Astrocyte (in vitro differentiated cells and primary cell): ENCODE results near the gene UBE4A. TPM values are rescaled to one million over a fixed set of nuclear protein-coding genes. Genes with fewer than 3 reads are reported as not detected.

Experiments
- DNase-seq: peaks from one replicate; pipeline ENCODE4 v3.0.0-alpha.2; 2010; ENCODE audit warnings: low read depth
- FAIRE-seq: peaks from 2 replicates; lab custom pipeline; 2011; peaks lifted over from hg19 to GRCh38; lab: Jason Lieb, UNC
- H2AFZ ChIP-seq: 2 replicates; pipeline ENCODE4 v1.6.0; 2012; ENCODE audit warnings: low read depth, low read length, inconsistent platforms
- H3K27ac ChIP-seq: 2 replicates; pipeline ENCODE4 v1.5.1; 2011; ENCODE audit warnings: low read depth, low read length, inconsistent platforms
- H3K27me3 ChIP-seq: 2 replicates; pipeline ENCODE4 v1.6.0; 2011; ENCODE audit warnings: low read length, inconsistent platforms; ENCODE audit not compliant: insufficient read depth
- H3K36me3 ChIP-seq: 2 replicates; pipeline ENCODE4 v1.5.1; 2011; ENCODE audit warnings: low read length, inconsistent platforms; ENCODE audit not compliant: insufficient read depth
- H3K4me1 ChIP-seq: 2 replicates; pipeline ENCODE4 v1.5.1; 2011; ENCODE audit warnings: low read length, inconsistent platforms; ENCODE audit not compliant: insufficient read depth
- H3K4me2 ChIP-seq: 2 replicates; pipeline ENCODE4 v1.6.0; 2012; ENCODE audit warnings: low read length, inconsistent platforms
- H3K4me3 ChIP-seq: 2 replicates; pipeline ENCODE4 v1.5.1; 2011; ENCODE audit warnings: low read depth, mild to moderate bottlenecking, low read length, inconsistent platforms; ENCODE audit not compliant: insufficient read depth
- H3K79me2 ChIP-seq: 2 replicates; pipeline ENCODE4 v1.6.0; 2012; ENCODE audit warnings: mild to moderate bottlenecking, low read length, inconsistent platforms; ENCODE audit not compliant: insufficient read depth
- H3K9ac ChIP-seq: 2 replicates; pipeline ENCODE4 v1.6.0; 2012; ENCODE audit warnings: mild to moderate bottlenecking, low read length, inconsistent platforms
- H3K9me3 ChIP-seq: 2 replicates; pipeline ENCODE4 v1.5.1; 2012; ENCODE audit warnings: low read depth, mild to moderate bottlenecking, low read length, inconsistent platforms; ENCODE audit not compliant: insufficient read depth
- H4K20me1 ChIP-seq: 2 replicates; pipeline ENCODE4 v1.6.0; 2012; ENCODE audit warnings: low read length, inconsistent platforms; ENCODE audit not compliant: insufficient read depth
- H3K27ac Mint-ChIP-seq: one replicate; pipeline ENCODE4 v1.8.0; 2021; ENCODE audit warnings: mild to moderate bottlenecking, mixed read lengths; ENCODE audit not compliant: unreplicated experiment
- H3K27me3 Mint-ChIP-seq: one replicate; pipeline ENCODE4 v1.8.0; 2021; ENCODE audit warnings: low read depth, mixed read lengths; ENCODE audit not compliant: unreplicated experiment
- H3K36me3 Mint-ChIP-seq: one replicate; pipeline ENCODE4 v1.8.0; 2021; ENCODE audit warnings: low read depth, mixed read lengths; ENCODE audit not compliant: unreplicated experiment
- H3K4me1 Mint-ChIP-seq: one replicate; pipeline ENCODE4 v1.8.0; 2021; ENCODE audit warnings: low read depth, mixed read lengths; ENCODE audit not compliant: unreplicated experiment
- H3K4me3 Mint-ChIP-seq: one replicate; pipeline ENCODE4 v1.8.0; 2021; ENCODE audit warnings: mild to moderate bottlenecking, moderate library complexity, mixed read lengths; ENCODE audit not compliant: unreplicated experiment
- H3K9me3 Mint-ChIP-seq: one replicate; pipeline ENCODE4 v1.8.0; 2021; ENCODE audit warnings: mild to moderate bottlenecking, mixed read lengths; ENCODE audit not compliant: unreplicated experiment
- EZH2 ChIP-seq: IDR thresholded peaks from 2 replicates; pipeline ENCODE4 v1.6.1; 2012; ENCODE audit warnings: mild to moderate bottlenecking, low read length, inconsistent platforms; ENCODE audit not compliant: insufficient read depth
- total RNA-seq: library from RNA; stranded (reverse); gene quantifications from 2 replicates; pipeline ENCODE4 v1.2.1, GENCODE V29; 2021
- TF ChIP-seq, protein P1 (sequence below): IDR thresholded peaks from 2 replicates; pipeline ENCODE4 v1.5.1; 2011; ENCODE audit warnings: low read depth, mild to moderate bottlenecking, inconsistent platforms, low read length, moderate library complexity; ENCODE audit not compliant: insufficient read depth

Gene UBE4A
- total RNA-seq, 1 donor from 2014 or later, result 38.8 TPM

DNA sequence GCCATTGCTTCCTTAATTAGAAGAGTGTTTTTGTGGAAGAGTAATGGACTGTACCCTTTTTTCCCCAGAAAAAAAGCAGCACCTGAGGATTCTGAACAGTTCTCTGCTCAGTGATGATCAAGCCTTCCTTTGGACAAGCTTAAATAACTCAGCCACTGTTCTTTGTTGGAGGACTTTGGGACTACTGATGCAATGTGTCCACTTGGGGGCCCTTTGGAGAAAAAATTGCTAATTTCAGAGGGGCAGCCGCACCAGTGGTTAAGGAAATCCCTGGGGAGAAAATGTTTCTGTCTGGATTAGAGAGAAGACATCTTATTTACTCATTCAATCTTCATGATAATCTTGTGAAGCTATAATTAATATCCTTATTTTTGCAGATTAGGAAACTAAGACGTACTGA, 71.6 kb downstream of the UBE4A start:
- no peak overlapping the region for H3K4me3 ChIP-seq
- no peaks in the 10 kb centered on the region for H3K9me3 Mint-ChIP-seq
- H2AFZ ChIP-seq, result no peak overlapping the region
- H3K27ac Mint-ChIP-seq, result no peak overlapping the region
- DNase-seq (no peak), FAIRE-seq (no peak)
- no peak for TF ChIP-seq EZH2
- TF ChIP-seq, protein P1, sequence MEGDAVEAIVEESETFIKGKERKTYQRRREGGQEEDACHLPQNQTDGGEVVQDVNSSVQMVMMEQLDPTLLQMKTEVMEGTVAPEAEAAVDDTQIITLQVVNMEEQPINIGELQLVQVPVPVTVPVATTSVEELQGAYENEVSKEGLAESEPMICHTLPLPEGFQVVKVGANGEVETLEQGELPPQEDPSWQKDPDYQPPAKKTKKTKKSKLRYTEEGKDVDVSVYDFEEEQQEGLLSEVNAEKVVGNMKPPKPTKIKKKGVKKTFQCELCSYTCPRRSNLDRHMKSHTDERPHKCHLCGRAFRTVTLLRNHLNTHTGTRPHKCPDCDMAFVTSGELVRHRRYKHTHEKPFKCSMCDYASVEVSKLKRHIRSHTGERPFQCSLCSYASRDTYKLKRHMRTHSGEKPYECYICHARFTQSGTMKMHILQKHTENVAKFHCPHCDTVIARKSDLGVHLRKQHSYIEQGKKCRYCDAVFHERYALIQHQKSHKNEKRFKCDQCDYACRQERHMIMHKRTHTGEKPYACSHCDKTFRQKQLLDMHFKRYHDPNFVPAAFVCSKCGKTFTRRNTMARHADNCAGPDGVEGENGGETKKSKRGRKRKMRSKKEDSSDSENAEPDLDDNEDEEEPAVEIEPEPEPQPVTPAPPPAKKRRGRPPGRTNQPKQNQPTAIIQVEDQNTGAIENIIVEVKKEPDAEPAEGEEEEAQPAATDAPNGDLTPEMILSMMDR, result no peak
- H3K4me1 Mint-ChIP-seq, result peaks cover 6% of the 10 kb centered on the region
- H3K9ac ChIP-seq, result no peak overlapping the region
- H4K20me1 ChIP-seq, result no peaks in the 10 kb centered on the region
- peaks cover 10% of the 10 kb centered on the region for H3K4me1 ChIP-seq
- no peak overlapping the region for H3K4me3 Mint-ChIP-seq
- no peaks in the 10 kb centered on the region for H3K27me3 Mint-ChIP-seq
- H3K9me3 ChIP-seq, result no peaks in the 10 kb centered on the region
- no peaks in the 10 kb centered on the region for H3K36me3 ChIP-seq
- no peaks in the 10 kb centered on the region for H3K36me3 Mint-ChIP-seq
- H3K27ac ChIP-seq, result no peak overlapping the region
- no peaks in the 10 kb centered on the region for H3K79me2 ChIP-seq
- no peaks in the 10 kb centered on the region for H3K27me3 ChIP-seq
- H3K4me2 ChIP-seq, result no peak overlapping the region

DNA sequence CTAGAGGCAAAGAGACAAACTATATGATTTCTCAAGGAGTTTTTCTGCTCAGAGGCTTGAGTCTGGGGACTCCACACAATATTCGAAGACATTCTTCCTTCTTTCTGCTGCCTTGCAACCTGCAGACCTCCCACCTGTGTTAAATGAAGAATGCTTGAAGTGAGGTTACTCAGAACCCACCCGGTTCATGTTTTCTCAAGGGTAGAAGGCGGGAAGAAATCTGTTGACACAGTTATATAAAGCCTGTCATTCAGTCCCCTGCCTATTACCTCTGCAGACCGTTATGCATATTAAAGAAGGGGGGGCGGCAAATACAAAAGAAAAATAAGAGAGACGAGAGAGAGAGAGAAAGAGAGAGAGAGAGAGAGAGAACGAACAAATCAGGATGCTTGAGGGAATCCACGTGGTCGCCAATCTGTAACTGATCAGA, 74.7 kb downstream of the UBE4A start:
- Mint-ChIP-seq H3K4me1 (peaks cover 7% of the 10 kb centered on the region), H3K27me3 (no peaks in the 10 kb centered on the region), H3K27ac (no peak overlapping the region), H3K9me3 (no peaks in the 10 kb centered on the region), H3K36me3 (no peaks in the 10 kb centered on the region), H3K4me3 (peak overlapping the region; percentile 89)
- peak; percentile 52 for DNase-seq
- peaks cover 24% of the 10 kb centered on the region for H3K4me1 ChIP-seq
- H4K20me1 ChIP-seq, result peaks cover 23% of the 10 kb centered on the region
- no peak overlapping the region for H3K27ac ChIP-seq
- TF ChIP-seq, protein P1, result no peak
- TF ChIP-seq EZH2, result no peak
- H3K27me3 ChIP-seq, result no peaks in the 10 kb centered on the region
- H3K79me2 ChIP-seq, result peaks cover 26% of the 10 kb centered on the region
- no peak overlapping the region for H3K9ac ChIP-seq
- no peak for FAIRE-seq
- H3K4me3 ChIP-seq, result peak overlapping the region; percentile 68
- peak overlapping the region; percentile 90 for H3K4me2 ChIP-seq
- no peaks in the 10 kb centered on the region for H3K36me3 ChIP-seq
- H3K9me3 ChIP-seq, result no peaks in the 10 kb centered on the region
- peak overlapping the region; percentile 87 for H2AFZ ChIP-seq

DNA sequence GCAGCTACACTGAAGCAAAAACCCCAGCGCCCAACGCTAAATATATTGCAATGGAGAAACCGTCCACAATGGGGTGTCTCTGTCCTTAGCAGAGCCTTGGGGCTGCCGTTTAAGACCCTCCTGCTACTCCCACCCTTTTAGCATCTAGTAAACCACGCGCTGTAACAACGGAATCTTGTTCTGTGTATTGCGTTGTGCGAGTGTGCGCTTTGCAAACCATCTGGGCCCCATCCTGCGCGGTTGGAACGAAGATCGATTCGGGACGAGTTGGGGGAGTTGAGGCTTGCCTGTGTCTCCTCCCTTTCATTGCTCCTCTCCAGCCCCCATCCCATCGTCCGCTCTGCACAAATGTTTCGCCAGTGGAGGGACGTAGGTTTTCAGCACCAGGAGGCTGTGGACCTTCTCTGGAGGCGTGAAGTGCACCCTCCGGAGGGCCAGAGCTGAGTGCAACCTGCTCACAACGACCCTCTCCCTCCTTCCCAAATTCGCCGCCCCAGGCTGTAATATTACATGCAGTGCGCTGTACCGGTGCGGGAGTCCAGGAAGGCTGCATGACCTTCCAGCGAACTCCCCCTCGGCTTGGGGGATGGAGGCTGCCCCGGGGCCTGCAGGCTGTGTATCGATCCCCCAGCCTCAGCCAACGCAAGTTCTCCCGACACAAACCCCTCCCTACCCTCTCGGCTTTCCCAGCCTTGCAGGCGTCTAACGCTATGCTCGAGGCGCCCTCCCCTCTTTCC, 75.3 kb downstream of the UBE4A start:
- TF ChIP-seq, protein P1, result no peak
- TF ChIP-seq EZH2, result no peak
- no peaks in the 10 kb centered on the region for H3K36me3 ChIP-seq
- peaks cover 24% of the 10 kb centered on the region for H3K4me1 ChIP-seq
- H3K4me2 ChIP-seq, result peak overlapping the region; percentile 90
- FAIRE-seq (no peak), DNase-seq (peak; percentile 46)
- H3K9ac ChIP-seq, result peak overlapping the region; percentile 61
- H3K9me3 Mint-ChIP-seq, result no peaks in the 10 kb centered on the region
- H2AFZ ChIP-seq, result peak overlapping the region; percentile 87
- no peaks in the 10 kb centered on the region for H3K27me3 Mint-ChIP-seq
- H3K79me2 ChIP-seq, result peaks cover 32% of the 10 kb centered on the region
- peaks cover 29% of the 10 kb centered on the region for H4K20me1 ChIP-seq
- peak overlapping the region; percentile 89 for H3K4me3 Mint-ChIP-seq
- H3K9me3 ChIP-seq, result no peaks in the 10 kb centered on the region
- no peak overlapping the region for H3K27ac Mint-ChIP-seq
- peaks cover 13% of the 10 kb centered on the region for H3K4me1 Mint-ChIP-seq
- no peaks in the 10 kb centered on the region for H3K27me3 ChIP-seq
- peak overlapping the region; percentile 68 for H3K4me3 ChIP-seq
- H3K36me3 Mint-ChIP-seq, result no peaks in the 10 kb centered on the region
- no peak overlapping the region for H3K27ac ChIP-seq
